GM21515 (cell line): ENCODE measurements around the gene CNOT10.

Source experiments
- ATAC-seq: cut with Tn5 transposase; IDR thresholded peaks from one replicate; pipeline ENCODE4 v1.9.1; 2021; ENCODE audit not compliant: unreplicated experiment

The CNOT10 gene

GRCh38 chr3:32816439-32817256 lies 131.7 kb downstream of the CNOT10 start:
- ATAC-seq = no peak

- ATAC-seq = no peak
Observed at GRCh38 chr3:32817257-32817557, 132.2 kb downstream of the CNOT10 start.

- ATAC-seq = no peak
Observed at GRCh38 chr3:32817558-32818228, 132.7 kb downstream of the CNOT10 start, which contains the start of gene TRIM71. Gene TRIM71, plus strand, starts transcription at chr3:32817997. Its CDS starts 84 bp downstream, at chr3:32818081.

GRCh38 chr3:32818229-32818969 lies 133.4 kb downstream of the CNOT10 start:
- ATAC-seq = no peak

- no peak for ATAC-seq
Observed at GRCh38 chr3:32818970-32819511, 134.1 kb downstream of the CNOT10 start.

- no peak for ATAC-seq
Observed at GRCh38 chr3:32819551-32820348, 134.8 kb downstream of the CNOT10 start.

- no peak for ATAC-seq
Observed at GRCh38 chr3:32820430-32820829, 135.4 kb downstream of the CNOT10 start.

- no peak for ATAC-seq
Observed at GRCh38 chr3:32820971-32821685, 136.1 kb downstream of the CNOT10 start.

- ATAC-seq = no peak
Observed at GRCh38 chr3:32821686-32822296, 136.8 kb downstream of the CNOT10 start.

GRCh38 chr3:32822609-32823498 lies 137.9 kb downstream of the CNOT10 start:
- ATAC-seq = no peak
